HG02571 (cell line): ENCODE measurements around the gene RPGRIP1.
"Not testable (repeated sequence)": the region's sequence is repeated elsewhere in the genome, so short reads cannot be mapped to it uniquely, and the experiment has no call there.

ENCODE experiments used
- ATAC-seq: cut with Tn5 transposase; IDR thresholded peaks from one replicate; pipeline ENCODE4 v1.9.1; 2021; ENCODE audit warnings: mild to moderate bottlenecking, moderate library complexity; ENCODE audit not compliant: unreplicated experiment

Gene RPGRIP1

DNA sequence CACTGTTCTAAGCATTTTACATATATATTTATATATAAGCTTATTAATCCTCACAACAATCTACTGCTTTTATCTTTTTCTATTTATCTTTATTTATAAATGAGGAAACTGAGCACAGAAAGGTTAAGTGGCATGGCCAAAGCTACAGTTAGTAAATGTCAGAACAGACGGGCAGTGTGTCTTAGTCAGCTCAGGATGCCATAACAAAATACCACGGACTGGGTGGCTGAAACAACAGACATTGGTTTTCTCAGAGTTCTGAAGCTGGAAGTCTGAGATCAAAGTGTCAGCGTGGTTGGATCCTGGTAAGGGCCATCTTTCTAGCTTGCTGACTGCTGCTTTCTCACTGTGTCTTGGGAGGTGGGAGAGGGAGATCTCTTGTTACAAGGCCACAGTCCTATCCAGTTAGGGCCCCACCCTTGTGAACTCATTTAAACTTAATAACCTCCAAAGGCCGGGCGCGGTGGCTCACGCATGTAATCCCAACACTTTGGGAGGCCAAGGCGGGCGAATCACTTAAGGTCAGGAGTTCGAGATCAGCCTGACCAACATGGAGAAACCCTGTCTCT lies 19.8 kb downstream of the RPGRIP1 start:
- ATAC-seq = no peak

DNA sequence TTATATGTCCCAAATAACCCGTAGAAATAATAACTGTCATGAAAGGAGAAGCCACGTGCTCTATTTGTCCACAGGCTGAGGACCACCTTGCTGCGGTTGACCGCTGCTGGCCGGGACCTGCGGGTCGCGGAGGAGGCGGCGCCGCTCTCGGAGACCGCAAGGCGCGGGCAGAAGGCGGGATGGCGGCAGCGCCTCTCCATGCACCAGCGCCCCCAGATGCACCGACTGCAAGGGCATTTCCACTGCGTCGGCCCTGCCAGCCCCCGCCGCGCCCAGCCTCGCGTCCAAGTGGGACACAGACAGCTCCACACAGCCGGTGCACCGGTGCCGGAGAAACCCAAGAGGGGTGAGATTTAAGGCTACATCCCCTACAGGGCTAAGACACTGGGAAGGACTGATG lies 21.0 kb downstream of the RPGRIP1 start:
- no peak for ATAC-seq

DNA sequence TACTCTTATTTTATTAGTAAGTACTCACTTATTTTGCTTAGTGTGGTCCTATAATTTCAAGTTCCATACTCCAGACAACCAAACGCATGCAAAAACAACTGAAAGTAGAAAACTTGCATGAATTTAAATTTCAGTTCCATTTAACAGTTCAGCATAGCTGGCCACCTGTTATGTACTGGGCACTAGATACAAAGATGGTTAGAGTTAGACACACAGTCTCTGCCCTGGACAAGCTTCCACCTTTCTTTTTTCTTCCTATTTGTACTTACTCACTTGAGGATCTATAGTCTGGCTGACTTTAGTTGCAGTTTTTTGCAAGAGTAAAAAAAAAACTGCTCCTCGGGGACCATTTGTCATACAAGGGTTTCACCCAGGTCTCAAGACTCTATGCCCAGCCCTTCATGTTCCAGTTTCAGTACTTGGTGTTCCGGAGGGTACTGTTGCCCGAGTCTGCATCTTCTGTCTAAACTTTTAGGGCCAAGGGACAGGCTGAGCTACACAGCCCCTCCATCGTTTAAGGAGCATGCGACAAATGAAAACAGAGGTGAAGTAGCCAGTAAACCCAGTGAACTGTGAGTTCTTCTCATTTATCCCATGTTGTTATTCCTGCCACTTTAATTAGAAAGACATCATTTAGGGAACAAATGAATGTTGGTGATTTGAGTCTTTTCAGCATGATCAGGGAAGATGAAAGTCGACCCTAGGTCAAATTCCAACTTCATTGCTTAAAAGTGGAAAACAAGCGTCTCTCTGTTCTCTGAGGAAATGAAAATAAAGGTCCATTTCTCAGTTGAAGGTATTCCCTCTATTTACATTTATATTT lies 22.3 kb downstream of the RPGRIP1 start:
- ATAC-seq = no peak

DNA sequence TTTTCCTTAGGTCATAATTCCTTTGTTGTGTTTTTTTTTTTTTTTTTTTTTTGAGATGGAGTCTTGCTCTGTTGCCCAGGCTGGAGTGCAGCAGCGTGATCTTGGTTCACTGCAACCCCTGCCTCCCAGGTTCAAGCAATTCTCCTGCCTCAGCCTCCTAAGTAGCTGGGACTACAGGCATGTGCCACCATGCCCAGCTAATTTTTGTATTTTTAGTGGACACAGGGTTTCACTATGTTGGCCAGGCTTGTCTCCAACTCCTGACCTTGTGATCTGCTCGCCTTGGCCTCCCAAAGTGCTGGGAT lies 22.9 kb downstream of the RPGRIP1 start:
- ATAC-seq = not testable (repeated sequence)

DNA sequence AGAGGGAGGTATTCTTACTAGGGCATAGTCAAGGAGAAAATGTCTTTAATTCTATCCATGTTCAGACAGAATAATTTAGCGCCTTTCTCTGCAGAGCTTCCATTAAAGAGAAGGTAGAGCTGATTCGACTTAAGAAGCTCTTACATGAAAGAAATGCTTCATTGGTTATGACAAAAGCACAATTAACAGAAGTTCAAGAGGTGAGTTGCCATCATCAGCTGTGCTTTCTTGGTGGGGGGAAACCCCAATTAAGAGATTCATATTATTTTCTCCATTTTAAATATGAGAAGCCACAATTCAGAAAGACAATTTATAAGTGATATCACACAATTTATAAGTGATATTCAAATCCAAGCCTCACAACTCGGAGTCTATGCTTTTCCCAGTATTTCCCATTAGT lies 27.8 kb downstream of the RPGRIP1 start:
- ATAC-seq = no peak

DNA sequence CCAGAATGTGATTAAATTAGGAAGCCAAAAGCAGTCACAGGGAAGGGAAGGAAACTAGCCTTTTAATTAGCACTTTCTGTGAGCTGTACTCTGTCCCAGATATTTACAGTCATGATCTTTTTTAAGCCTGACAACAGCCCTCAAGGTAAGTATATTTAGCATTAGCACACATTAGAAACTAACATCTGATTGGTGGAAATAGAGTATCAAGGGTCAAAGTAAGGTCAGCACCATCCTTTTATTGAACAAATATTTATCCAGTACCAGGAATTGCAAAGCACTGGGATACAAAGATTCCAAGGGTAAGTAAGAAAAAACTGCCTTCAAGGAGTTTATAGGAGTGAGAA lies 28.2 kb downstream of the RPGRIP1 start:
- no peak for ATAC-seq

DNA sequence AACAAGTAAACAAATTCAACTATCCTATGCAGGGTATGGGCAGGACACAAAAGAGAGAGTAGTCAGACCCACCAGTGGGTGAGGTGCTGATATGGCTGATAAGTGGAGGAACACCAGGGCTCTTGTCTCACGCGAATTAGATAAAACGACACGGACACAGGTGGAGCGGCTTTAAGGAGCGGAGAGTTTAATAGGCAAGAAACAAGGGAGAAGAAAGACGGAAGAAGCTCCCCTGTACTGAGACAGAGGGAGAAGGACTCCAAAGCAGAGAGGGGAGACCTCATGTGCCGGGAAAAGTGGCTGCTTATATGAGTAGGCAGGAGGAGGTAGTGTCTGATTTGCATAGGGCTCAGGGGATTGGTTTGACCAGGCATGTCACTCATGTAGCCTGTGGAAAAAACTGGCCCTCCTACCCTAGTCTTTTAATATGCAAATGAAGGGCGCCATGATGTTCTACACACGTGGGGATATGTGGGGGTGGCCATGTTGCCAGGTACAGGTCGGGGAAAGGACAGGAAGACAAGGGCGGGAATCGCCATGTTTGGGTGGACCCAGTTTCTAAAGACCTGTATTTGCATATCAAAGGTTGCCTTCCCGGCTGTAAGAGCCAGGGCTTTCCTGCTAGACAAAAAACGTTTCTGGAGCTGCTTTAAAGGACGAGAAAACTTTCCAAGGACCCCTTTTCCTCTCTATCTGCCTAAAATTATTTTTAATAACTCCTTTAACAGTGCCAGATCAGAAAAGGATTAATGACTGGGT lies 28.8 kb downstream of the RPGRIP1 start:
- peak; percentile 85 for ATAC-seq

DNA sequence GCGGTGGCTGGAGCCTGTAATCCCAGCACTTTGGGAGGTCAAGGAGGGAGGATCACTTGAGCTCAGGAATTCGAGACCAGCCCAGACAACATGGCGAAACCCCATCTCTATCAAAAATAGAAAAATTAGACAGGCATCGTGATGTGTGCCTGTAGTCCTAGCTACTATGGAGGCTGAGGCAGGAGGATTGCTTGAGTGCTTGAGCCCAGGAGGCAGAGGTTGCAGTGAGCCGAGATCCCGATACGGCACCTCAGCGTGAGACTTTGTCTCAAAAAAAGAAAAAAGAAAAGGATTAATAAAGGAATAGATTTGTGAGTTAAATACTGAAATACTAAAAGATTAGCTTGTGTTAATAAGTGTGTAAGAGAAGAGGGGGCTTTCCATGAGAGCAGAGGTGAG lies 29.4 kb downstream of the RPGRIP1 start:
- no peak for ATAC-seq

DNA sequence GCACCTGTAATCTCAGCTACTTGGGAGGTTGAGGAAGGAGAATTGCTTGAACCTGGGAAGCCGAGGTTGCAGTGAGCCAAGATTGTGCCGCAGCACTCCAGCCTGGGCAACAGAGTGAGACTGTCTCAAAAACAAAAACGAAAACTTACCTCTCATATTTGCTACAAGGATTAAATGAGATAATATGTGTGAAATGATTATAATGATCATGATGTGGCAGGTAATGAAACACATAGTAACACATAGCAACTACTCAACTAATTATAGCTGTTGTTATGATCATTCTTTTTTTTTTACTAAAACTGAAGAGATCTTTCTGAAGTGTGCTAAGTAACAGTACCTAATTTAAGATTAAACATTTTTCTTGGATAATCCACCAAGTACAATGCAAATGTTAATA lies 30.1 kb downstream of the RPGRIP1 start:
- ATAC-seq = no peak

DNA sequence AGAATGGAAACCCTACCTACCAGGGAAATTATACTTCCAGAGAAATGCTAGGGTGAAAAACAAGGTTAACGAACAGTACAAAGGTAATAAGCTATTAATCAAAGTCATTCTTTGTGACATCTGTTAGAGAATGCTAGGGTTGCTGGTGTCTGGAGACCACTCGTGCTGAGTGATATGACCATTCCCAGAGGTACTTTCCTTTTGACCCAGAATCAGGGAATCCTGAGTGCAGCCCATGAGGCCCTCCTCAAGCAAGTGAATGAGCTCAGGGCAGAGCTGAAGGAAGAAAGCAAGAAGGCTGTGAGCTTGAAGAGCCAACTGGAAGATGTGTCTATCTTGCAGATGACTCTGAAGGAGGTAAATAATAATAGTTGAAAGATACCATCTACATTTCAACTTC lies 31.7 kb downstream of the RPGRIP1 start:
- ATAC-seq = no peak

DNA sequence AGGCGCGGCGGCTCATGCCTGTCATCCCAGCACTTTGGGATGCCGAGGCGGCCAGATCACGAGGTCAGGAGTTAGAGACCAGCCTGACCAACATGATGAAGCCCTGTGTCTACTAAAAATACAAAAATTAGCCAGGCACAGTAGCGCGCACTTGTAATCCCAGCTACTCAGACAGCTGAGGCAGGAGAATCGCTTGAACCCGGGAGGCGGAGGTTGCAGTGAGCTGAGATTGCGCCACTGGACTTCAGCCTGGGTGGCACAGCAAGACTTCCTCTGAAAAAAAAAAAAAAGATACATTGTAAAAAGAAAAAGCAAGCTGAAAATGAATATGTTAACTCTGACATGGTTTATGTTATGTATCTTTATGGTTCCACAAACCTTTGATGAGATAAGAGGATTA lies 33.6 kb downstream of the RPGRIP1 start:
- no peak for ATAC-seq

DNA sequence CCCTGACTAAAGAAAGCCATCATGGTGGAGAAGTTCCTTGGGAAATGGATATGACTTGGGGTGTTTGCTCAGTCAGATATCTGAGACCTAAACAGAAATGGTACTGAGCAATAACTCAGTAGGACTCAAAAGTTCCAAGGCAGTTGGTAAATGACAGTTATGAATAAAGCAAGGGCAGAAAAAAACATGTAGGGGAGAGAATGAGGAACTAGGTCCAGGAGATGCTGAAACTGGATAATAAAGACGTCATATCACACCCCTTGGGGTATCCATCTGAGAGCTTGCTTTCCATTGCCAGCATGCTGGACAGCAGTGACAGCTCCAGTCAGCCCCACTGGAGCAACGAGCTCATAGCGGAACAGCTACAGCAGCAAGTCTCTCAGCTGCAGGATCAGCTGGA lies 37.5 kb downstream of the RPGRIP1 start:
- ATAC-seq = no peak

DNA sequence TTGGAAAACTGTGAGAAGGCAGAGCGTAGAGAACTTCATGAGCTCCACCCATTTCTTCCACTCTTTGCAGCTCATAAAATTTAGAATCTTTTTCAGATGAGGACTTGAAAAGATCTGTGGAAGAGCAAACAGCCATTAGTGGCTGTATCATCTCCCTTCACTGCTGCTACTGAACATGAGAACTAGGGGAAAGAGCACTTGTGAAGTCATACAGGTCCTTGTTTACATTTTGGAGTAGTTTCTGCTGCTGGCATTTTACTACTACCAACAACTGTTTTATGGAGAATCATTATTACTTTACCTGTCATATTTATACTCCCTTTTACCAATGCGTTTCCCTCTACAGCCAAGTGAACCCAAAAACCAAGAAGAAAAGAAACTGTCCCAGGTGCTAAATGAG lies 41.0 kb downstream of the RPGRIP1 start:
- no peak for ATAC-seq

DNA sequence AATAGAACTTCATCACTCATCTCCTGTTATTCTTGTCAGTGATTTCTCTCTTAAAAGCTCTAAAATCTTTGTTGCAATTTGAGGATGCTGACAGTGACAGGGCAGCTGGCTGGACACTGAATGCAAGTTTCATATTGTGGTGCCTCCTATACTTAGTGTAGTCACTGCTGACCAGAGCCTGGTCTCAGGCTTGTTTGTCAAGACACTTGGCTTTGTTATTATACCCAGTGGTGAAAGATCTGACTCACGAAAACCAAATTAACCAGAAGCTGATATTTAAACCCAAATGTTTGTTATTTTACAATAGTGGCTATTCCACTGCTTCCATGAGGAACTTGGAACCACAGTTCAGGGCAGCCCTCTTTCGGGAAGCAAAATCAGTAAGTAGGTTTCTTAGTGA lies 42.8 kb downstream of the RPGRIP1 start:
- ATAC-seq = no peak

DNA sequence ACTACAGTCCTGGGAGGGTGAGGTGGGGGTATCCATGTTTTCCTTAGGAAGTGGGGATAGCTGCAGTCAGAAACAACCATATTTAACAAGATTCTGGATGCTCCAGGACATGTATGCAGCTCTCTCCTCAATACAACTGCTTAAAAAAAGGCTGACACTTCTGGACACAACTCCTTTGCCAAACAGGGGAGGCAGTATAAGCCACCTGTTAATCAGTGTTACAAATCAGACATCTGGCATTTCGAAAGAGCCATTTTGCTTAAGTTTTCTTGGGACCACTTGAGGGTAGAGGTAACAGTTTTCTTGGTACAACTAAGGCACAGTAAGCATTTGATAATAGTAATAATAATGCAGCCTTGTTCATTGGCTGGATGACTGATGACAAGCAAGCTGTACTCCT lies 47.1 kb downstream of the RPGRIP1 start:
- no peak for ATAC-seq
